DND-41 (cell line): ENCODE data around the gene ATF6.

ENCODE experiments used
- EZH2 ChIP-seq: IDR thresholded peaks from 3 replicates; pipeline ENCODE4 v1.6.1; 2012; ENCODE audit warnings: borderline replicate concordance, low read depth, mild to moderate bottlenecking, moderate library complexity, low read length, inconsistent platforms; ENCODE audit not compliant: severe bottlenecking
- TF ChIP-seq, protein P1 (sequence below): IDR thresholded peaks from 2 replicates; pipeline ENCODE4 v1.5.1; 2012; ENCODE audit warnings: borderline replicate concordance, low read length, moderate library complexity, mild to moderate bottlenecking; ENCODE audit not compliant: poor library complexity, severe bottlenecking; ENCODE audit errors: extremely low read depth

DNA sequence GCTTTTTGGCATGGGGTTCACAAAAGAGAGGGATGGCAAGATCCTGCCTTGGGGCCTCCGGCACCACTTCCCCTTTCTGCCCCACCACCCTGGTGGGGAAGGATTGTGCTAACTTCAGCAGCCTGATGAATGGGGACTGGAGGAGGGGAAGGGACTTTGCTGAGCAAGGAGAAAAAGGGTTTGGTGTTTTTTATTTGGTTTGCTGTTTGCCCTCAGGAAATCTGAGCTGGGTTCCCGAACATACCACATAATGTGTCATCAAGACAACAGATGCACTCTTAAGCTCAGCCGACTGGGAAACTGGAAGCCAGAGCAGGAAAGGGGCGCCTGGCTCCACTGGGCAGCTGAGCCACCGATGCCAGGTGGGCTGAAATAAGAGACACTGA, 237.7 kb downstream of the ATF6 start:
- TF ChIP-seq EZH2 = no peak
- TF ChIP-seq, protein P1, sequence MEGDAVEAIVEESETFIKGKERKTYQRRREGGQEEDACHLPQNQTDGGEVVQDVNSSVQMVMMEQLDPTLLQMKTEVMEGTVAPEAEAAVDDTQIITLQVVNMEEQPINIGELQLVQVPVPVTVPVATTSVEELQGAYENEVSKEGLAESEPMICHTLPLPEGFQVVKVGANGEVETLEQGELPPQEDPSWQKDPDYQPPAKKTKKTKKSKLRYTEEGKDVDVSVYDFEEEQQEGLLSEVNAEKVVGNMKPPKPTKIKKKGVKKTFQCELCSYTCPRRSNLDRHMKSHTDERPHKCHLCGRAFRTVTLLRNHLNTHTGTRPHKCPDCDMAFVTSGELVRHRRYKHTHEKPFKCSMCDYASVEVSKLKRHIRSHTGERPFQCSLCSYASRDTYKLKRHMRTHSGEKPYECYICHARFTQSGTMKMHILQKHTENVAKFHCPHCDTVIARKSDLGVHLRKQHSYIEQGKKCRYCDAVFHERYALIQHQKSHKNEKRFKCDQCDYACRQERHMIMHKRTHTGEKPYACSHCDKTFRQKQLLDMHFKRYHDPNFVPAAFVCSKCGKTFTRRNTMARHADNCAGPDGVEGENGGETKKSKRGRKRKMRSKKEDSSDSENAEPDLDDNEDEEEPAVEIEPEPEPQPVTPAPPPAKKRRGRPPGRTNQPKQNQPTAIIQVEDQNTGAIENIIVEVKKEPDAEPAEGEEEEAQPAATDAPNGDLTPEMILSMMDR = no peak
